ENCODE data around the gene OPRL1. TPM values are rescaled to one million over a fixed set of nuclear protein-coding genes. Genes with fewer than 3 reads are reported as not detected.

The OPRL1 gene
- total RNA-seq, 1 donor from 2014 or later: 0.52 TPM

DNA sequence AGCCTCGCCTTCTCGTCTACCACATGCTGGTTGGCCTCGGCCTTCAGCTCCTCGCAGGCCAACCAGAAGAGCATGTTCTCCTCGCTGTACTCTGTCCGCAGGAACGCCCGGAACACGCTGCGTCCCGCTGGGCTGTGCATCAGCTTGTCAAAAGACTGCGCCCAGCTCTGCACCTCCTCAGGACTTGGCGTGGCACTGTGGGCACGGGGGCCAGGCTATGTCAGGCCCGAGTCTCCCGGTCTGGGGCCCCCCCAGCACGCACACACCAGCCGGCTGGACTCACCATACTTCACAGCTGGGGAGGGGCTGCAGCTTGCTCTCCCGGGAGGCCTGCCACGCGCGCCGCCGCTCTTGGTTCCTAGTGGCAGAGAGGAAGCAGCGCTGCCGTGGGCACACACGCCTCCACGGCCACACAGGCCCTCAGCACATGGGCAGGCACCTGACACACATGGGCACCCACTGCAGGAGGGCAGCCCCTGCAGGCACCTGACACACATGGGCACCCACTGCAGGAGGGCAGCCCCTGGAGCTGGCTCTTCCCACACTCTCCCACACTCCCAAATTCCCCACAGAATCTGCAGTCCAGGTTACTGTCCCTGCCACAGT lies 5.6 kb upstream of the OPRL1 start:
- H3K27me3 ChIP-seq (ENCODE audit: low read depth): no peaks in the 10 kb centered on the region
- peaks cover 16% of the 10 kb centered on the region for H3K36me3 ChIP-seq
- no peak for DNase-seq
- no peak for TF ChIP-seq CTCF (IDR thresholded peaks at IDR 0.05; ENCODE audit: borderline replicate concordance)
- no peaks in the 10 kb centered on the region for H3K9me3 ChIP-seq (replicated peaks)
- H3K27ac ChIP-seq (replicated peaks): no peak overlapping the region
- no peak overlapping the region for H3K4me3 ChIP-seq
- intact Hi-C loops (cut with micrococcal nuclease): no loop called here
- H3K4me1 ChIP-seq: peaks cover 18% of the 10 kb centered on the region

DNA sequence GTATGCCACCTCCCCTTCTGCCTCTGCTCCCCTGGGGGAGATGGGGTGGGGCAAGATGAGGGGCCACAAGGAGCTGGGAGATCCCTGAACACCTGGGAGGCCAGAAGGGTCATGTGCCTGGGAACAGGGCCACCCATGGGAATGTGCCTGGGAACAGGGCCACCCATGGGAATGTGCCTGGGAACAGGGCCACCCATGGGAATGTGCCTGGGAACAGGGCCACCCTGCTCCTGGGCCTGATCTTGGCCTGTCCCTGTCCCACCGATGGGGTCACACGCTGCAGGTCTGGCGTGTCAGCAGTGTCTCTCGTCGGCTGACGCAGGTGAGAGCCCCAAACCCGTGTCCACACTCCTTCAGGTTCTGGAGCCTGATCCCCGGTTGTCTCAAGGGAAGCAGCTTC lies 4.9 kb upstream of the OPRL1 start:
- Histone ChIP-seq H3K36me3 (peaks cover 16% of the 10 kb centered on the region), H3K4me1 (peaks cover 21% of the 10 kb centered on the region), H3K4me3 (no peak overlapping the region), H3K9me3 (replicated peaks) (no peaks in the 10 kb centered on the region), H3K27me3 (ENCODE audit: low read depth) (no peaks in the 10 kb centered on the region), H3K27ac (replicated peaks) (no peak overlapping the region)
- intact Hi-C loops (cut with micrococcal nuclease): no loop called here
- TF ChIP-seq CTCF (IDR thresholded peaks at IDR 0.05; ENCODE audit: borderline replicate concordance): no peak
- DNase-seq: no peak

- Histone ChIP-seq H3K27ac (replicated peaks) (no peak overlapping the region), H3K27me3 (ENCODE audit: low read depth) (no peaks in the 10 kb centered on the region), H3K4me1 (peaks cover 27% of the 10 kb centered on the region), H3K4me3 (no peak overlapping the region), H3K9me3 (replicated peaks) (no peaks in the 10 kb centered on the region), H3K36me3 (peaks cover 16% of the 10 kb centered on the region)
- DNase-seq: no peak
- intact Hi-C loops (cut with micrococcal nuclease): no loop called here
- no peak for TF ChIP-seq CTCF (IDR thresholded peaks at IDR 0.05; ENCODE audit: borderline replicate concordance)
Measured at GRCh38 chr20:64075556-64075955, 4.3 kb upstream of the OPRL1 start.

DNA sequence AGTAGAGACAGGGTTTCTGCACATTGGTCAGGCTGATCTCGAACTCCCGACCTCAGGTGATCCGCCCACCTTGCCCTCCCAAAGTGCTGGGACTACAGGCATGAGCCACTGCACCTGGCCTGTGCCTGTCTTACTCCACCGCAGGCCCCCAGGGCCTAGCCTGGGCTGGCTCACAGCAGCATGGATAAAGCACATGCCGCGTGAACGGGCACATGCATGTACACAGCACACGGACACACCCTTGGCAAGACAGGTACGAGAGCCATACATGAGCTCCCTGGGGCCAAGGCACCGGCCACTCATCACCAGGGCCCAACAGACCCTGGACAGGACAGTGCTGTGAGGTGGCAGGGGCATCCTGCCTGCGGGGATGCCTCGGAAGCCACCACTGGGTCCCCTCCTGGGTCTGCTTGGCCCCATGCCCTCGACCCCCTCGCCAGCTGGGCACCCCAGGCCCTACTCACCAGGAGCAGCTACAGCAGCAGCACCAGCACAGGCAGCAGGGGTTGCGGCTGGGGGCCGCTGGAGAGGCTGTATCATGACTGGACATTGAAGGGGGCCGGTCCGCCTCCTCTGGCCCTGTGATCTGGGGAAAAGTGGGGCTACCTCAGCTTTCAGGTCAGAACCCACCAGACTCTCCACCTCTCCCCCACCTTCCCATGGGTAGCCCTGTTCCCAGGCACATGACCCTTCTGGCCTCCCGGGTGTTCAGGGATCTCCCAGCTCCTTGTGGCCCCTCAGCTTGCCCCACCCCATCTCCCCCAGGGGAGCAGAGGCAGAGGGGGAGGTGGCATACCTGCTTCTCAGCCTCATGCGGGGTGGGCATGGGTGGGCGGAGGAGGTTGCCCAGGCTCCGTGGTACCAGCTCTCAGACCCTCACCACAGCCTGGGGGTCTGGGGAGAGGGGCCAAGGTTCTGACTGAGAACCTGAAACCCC lies 3.6 kb upstream of the OPRL1 start:
- Histone ChIP-seq H3K27me3 (ENCODE audit: low read depth) (no peaks in the 10 kb centered on the region), H3K27ac (replicated peaks) (no peak overlapping the region), H3K9me3 (replicated peaks) (no peaks in the 10 kb centered on the region), H3K4me3 (peak overlapping the region; percentile 90), H3K36me3 (peaks cover 16% of the 10 kb centered on the region), H3K4me1 (peaks cover 29% of the 10 kb centered on the region)
- no peak for TF ChIP-seq CTCF (IDR thresholded peaks at IDR 0.05; ENCODE audit: borderline replicate concordance)
- intact Hi-C loops (cut with micrococcal nuclease): no loop called here
- DNase-seq: no peak

- Histone ChIP-seq H3K36me3 (peaks cover 15% of the 10 kb centered on the region), H3K4me3 (peak overlapping the region; percentile 90), H3K27ac (replicated peaks) (no peak overlapping the region), H3K27me3 (ENCODE audit: low read depth) (no peaks in the 10 kb centered on the region), H3K9me3 (replicated peaks) (no peaks in the 10 kb centered on the region), H3K4me1 (peaks cover 31% of the 10 kb centered on the region)
- intact Hi-C loops (cut with micrococcal nuclease): no loop called here
- no peak for TF ChIP-seq CTCF (IDR thresholded peaks at IDR 0.05; ENCODE audit: borderline replicate concordance)
- peak; percentile 44 for DNase-seq
Measured at GRCh38 chr20:64077094-64077493, 2.8 kb upstream of the OPRL1 start.

Data from left ventricle myocardium inferior (tissue), 1 donor.